Transverse colon (tissue), 3 donors: ENCODE results near the gene GYPE.
"Not testable (repeated sequence)": the region's sequence is repeated elsewhere in the genome, so short reads cannot be mapped to it uniquely, and the experiment has no call there.

Source experiments
- POLR2A ChIP-seq: fragments of 450-650 bp; IDR thresholded peaks from one replicate; pipeline ENCODE4 v1.6.1; 2016; ENCODE audit warnings: antibody characterized with exemption, mild to moderate bottlenecking, moderate library complexity
- TF ChIP-seq, protein P1 (sequence below), 5 experiments: fragments of 200-600 bp in 3 of 5; fragments of 450-650 bp in 2 of 5; sonication (generic) in 3 of 5; IDR thresholded peaks; 1 replicate in 2 of 5; 2 replicates in 3 of 5; pipeline ENCODE4 v1.5.1; 2016 to 2017; ENCODE audit warnings: antibody characterized with exemption in 5 of 5, inconsistent platforms in 3 of 5, mild to moderate bottlenecking in 2 of 5, moderate library complexity in 1 of 5

DNA sequence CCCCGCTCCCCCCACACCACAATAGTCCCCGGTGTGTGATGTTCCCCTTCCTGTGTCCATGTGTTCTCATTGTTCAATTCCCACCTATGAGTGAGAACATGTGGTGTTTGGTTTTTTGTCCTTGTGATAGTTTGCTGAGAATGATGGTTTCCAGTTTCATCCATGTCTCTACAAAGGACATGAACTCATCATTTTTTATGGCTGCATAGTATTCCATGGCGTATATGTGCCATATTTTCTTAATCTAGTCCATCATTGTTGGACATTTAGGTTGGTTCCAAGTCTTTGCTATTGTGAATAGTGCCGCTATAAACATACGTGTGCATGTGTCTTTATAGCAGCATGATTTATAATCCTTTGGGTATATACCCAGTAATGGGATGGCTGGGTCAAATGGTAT, 11.1 kb upstream of the GYPE start:
- TF ChIP-seq, protein P1, sequence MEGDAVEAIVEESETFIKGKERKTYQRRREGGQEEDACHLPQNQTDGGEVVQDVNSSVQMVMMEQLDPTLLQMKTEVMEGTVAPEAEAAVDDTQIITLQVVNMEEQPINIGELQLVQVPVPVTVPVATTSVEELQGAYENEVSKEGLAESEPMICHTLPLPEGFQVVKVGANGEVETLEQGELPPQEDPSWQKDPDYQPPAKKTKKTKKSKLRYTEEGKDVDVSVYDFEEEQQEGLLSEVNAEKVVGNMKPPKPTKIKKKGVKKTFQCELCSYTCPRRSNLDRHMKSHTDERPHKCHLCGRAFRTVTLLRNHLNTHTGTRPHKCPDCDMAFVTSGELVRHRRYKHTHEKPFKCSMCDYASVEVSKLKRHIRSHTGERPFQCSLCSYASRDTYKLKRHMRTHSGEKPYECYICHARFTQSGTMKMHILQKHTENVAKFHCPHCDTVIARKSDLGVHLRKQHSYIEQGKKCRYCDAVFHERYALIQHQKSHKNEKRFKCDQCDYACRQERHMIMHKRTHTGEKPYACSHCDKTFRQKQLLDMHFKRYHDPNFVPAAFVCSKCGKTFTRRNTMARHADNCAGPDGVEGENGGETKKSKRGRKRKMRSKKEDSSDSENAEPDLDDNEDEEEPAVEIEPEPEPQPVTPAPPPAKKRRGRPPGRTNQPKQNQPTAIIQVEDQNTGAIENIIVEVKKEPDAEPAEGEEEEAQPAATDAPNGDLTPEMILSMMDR (IDR thresholded peaks at IDR 0.05) = not testable (repeated sequence)
- TF ChIP-seq POLR2A = not testable (repeated sequence)
